ENCODE measurements around the gene SLC35E1. TPM values are rescaled to one million over a fixed set of nuclear protein-coding genes. Genes with fewer than 3 reads are reported as not detected.
A peak's percentile ranks its signal among the peaks of the same experiment; 100 is the strongest.

SLC35E1 gene
- total and polyA plus RNA-seq, 2 of the 13 experiments (the other 11 are each of a cell fraction or from before 2014, with no cell fraction given) = 21.2 to 46.5 TPM

- TF ChIP-seq CSRNP2 (CRISPR knock-in tag; conservative IDR thresholded peaks at IDR 0.05; ENCODE audit: low read depth) = 0 out of 2 replicates have a peak, but pooled peaks have one; percentile 7
- 0 out of 2 replicates have a peak, but pooled peaks have one; percentile 34 for TF ChIP-seq TGIF2 (CRISPR knock-in tag; IDR thresholded peaks at IDR 0.05)
- TF ChIP-seq ZNF749 (CRISPR knock-in tag; IDR thresholded peaks at IDR 0.05; ENCODE audit: borderline replicate concordance) = 0 out of 2 replicates have a peak, but pooled peaks have one; percentile 60
- TF ChIP-seq MTF2 (CRISPR knock-in tag; IDR thresholded peaks at IDR 0.05; ENCODE audit: borderline replicate concordance) = no peak
- TF ChIP-seq MXD1 (CRISPR knock-in tag; IDR thresholded peaks at IDR 0.05) = 0 out of 2 replicates have a peak, but pooled peaks have one; percentile 37
- peak; percentile 23; the same call in 1 of the 2 replicates for TF ChIP-seq ZIK1 (CRISPR knock-in tag; IDR thresholded peaks at IDR 0.05; ENCODE audit: borderline replicate concordance, low read depth)
- peak; percentile 43; the same call in 1 of the 3 replicates for TF ChIP-seq MXI1 (IDR thresholded peaks at IDR 0.05; ENCODE audit: borderline replicate concordance, low read depth, low read length)
- peak; percentile 46; the same call in 1 of the 2 replicates for TF ChIP-seq YEATS4 (CRISPR knock-in tag; IDR thresholded peaks at IDR 0.05; ENCODE audit: borderline replicate concordance)
- peak; percentile 7 for TF ChIP-seq AGO1 (IDR thresholded peaks at IDR 0.05; ENCODE audit: low read depth, low read length, poor library complexity, severe bottlenecking)
- TF ChIP-seq AGO2 (optimal IDR thresholded peaks at IDR 0.05; ENCODE audit: low read depth, low read length) = peak; percentile 59
- TF ChIP-seq ZBTB44 (CRISPR knock-in tag; IDR thresholded peaks at IDR 0.05) = no peak
- no peak for TF ChIP-seq ZNF446 (CRISPR knock-in tag; IDR thresholded peaks at IDR 0.05)
- no peak for TF ChIP-seq ARID2 (CRISPR knock-in tag; IDR thresholded peaks at IDR 0.05; ENCODE audit: borderline replicate concordance)
- TF ChIP-seq MEIS1 (CRISPR knock-in tag; IDR thresholded peaks at IDR 0.05; ENCODE audit: borderline replicate concordance) = no peak
These were observed 338 bp downstream of the SLC35E1 start (continued) for GRCh38 chr19:16571822-16572331.

All from HepG2 (cell line).